SK-N-DZ (cell line): ENCODE measurements around the gene CARD10.
A peak's percentile ranks its signal among the peaks of the same experiment; 100 is the strongest.

Experiments used
- DNase-seq: peaks from one replicate; pipeline ENCODE4 v3.0.0-alpha.2; 2015; ENCODE audit warnings: low spot score

The CARD10 gene

DNA sequence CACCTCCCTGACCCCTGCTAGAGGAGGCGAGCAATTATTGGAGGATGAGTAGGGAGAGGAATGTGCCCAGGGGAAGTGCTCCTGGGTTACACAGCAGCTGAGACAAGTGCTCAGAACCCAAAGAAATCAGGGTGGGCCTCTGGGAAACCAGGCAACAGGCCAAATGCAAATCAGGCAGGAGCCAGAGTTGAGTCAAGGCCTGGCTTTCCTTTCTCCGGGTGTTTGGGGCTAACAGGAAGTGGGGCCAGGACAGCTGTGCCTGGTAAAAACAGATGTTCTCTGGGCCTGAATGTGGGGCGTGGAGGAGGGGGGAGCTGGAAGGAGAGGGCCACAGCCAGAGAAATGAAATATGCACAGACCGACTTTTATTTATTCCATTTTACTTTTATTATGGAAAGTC is 55.0 kb downstream of the CARD10 start:
- DNase-seq = no peak

DNA sequence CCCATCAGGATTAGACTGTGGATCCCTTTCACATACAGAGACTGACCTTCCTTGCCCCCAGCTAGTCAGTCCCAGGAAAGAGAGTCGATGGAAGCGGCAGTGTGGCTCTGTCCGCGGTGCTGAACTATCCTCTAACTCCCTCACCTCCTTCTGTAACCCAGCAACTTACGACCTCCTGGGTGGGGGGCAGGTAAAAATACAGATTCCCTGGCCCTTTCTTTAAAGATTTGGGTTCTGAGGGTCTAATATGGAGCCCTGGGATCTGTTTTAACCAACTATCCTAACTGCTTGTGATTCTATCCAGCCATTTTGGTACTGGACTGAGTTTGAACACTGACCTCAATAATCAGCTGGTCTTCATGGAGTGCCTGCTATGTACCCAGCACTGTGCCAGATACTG is 56.2 kb downstream of the CARD10 start:
- no peak for DNase-seq

DNA sequence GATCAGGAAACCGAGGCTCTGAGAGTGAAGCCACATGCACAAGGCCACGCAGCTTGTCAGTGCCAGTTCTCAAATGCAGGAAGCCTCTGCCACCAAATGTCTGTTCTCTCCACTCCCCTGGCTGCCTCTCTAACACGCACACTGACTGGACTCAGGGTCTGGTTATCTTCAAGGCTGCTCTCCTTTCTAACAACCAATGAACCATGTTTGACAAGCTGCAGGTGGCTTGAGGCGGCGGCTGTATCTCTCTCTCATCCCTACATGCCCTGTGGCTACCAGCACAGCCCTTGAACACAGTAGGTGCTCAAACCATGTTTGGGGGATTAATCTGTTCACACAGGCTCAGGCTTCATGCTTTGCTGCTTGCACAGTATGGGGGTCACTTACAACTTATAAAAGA is 56.8 kb downstream of the CARD10 start:
- DNase-seq = peak; percentile 77

DNA sequence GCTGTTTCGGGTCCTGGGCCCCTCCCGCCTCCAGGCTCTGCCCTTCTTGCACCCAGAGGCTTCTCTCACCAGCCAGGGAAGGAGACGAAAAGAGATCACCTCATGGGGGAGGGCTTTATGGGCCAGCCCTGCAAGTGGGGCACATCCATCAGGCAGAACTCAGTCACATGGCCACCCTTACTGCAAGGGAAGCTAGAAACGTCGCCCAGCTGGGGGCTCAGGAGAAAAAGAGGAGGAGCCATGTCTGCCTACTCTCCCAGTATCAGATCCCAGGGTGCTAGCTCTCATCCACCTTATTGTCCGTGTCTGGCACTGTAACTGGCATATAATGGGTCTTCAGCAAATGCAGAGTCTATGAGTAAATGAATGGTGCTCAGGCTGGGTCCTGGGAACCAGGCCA is 57.3 kb downstream of the CARD10 start:
- no peak for DNase-seq

DNA sequence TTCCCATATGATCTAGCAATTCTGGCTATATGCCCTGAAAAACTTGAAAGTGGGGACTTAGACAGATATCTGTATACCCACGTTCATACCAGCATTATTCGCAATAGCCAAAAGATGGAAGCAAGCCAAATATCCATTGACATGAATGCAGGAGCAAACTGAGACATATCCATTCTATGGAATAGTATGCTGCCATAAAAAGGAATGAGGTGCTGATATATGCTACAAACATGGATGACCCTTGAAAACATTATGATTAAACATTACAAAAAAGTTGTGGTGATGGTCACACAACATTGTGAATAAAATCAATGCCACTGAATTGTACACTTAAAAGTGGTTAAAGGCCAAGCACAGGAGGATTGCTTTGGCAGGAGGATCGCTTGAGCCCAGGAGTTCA is 58.5 kb downstream of the CARD10 start:
- DNase-seq = no peak

DNA sequence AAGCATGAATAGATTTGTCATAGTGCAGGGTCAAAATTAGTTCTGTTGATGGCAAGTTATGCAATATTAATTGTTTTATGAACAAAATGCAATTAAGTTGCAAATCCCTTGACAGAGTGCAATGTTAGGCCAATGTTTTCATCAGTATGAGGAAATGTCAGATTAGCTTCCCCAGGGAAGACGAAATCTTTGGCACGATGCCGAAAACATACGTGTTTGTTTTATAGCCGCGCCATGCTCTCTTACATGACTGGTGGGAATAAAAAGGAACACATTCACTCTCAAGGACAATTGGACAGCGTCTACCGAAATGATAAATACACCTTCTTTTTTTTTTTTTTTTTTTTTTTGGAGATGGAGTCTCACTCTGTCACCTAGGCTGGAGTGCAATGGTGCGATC is 60.0 kb downstream of the CARD10 start:
- DNase-seq = no peak

DNA sequence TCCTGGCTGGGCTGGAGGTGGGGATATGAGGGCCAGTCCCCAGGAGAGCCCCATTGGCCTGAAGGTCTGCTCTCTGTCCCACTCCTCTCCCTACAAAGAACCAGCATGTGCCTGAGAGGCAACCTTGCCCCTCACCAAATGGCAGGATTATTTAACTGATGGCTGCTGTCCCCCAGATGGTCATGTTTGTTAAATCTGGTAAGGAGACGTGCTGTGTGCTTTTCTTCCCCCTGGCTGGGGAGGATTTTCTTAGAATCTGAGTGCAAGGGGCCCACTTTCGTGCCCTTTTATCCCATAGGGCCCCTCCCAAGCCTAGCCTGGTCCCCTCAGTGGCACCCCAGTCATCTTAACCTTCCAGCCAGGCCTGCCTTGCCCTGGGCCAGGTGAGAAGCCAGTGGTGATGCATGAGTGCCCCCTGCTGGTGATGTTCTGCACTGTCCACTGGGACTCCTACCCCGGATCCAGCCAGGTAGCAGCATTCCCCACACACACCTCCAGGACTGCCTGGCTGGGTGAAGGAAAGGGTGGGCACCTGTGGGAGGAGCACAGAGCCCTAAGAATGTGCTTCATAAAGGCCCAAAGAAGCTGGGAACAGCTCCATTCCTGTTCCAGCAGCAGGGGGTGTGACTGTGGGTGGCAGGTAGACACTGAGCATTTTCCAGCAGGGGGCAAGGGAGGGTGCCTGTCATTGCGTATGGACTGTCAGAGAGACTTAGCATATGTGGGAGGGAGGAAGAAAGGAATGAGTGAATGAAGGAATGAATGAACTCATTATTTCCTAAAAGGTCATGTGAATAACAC is 61.9 kb downstream of the CARD10 start:
- DNase-seq = peak; percentile 35

DNA sequence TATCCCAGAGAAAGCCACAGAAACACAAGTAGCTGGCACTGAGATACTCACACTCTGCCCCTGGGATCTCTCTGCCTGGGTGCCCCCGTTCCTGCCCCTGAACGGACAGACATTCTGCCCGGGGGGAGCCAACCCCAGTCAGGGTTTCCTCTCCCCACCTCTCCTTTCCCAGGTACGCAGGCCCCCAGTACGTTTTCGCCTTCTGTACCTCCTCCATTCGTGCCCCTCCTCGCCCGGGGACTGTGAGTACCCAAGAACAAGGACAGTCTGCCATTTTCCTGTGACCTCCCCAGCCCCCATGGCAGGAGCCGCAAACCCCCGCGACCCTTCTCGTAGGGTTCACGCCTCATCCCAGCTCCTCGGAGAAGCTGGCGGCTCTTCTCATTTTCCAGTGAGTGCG is 62.9 kb downstream of the CARD10 start:
- DNase-seq = no peak

DNA sequence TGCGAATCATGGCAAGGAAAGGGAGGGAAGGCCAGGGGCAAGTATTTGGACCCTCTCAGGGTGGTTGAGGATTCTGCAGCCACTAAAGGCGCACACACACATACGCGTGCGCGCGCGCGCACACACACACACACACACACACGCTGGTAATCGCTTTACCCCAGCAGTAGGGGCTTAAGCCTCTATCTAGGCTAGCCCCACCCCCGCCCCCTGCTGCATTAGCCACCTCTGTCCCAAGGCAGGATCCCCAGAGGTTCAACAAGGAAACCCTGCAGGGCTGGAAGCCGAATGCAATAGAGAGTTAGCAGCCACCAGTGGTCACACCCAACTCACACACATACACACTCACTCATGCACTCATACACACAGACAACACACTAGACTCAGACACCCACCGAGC is 63.3 kb downstream of the CARD10 start:
- DNase-seq = no peak

DNA sequence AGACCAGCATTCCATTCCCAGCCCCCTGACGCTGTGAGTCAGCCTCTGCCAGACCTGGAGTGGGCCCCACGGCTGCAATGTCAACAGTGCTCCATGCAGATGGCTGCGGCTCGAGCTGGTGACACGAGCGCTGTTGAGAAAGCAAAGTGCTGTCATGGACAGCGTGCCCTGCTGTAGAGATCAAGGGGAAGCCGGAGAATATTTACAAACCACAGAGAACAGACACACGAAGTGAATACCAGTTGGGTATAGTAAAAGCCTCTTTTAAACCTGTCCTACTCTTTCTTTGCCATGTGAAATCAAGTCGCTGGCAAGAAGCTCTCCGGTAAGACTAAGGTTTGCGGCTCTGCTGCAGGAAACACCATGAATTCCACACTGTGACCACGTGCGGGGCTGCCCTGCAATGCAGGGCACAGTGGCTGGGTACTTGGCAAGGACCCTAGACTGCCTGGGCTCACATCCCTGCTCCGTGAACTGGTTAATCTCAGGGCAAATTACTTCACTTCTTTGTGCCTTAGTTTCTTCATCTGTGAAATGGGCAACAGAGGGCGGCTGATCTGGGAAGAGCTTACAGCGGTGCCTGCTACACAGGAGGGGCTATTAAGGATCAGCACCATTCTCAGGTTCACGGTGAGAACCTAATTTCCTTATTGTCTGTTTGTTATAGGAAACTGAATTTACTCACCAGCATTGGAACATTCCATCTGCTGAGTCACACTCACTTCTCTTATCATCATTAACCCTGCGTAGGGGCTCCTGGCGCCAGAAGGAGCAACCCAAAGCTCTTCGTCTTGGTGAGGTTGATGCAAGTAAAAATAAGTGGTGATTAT is 64.1 kb downstream of the CARD10 start:
- DNase-seq = no peak

DNA sequence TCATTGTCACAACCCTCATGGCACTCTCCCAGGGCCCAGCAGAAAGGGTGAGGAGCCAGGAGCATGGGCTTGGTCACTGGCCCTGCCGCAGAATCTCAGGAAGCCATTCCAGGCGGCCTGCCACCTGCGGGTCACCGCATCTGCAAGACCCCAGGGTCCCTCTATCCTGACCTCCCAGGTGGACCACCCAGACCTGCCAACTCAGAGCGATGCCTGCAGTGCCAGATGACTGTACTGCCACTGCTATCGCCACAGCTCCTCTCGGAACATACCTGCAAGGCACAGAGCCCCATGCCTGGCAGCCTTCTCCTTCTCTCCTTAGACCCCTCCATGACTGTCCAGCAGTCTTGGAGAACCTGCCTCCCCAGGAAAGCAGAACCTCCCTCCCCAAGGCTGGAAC is 65.5 kb downstream of the CARD10 start:
- DNase-seq = no peak

DNA sequence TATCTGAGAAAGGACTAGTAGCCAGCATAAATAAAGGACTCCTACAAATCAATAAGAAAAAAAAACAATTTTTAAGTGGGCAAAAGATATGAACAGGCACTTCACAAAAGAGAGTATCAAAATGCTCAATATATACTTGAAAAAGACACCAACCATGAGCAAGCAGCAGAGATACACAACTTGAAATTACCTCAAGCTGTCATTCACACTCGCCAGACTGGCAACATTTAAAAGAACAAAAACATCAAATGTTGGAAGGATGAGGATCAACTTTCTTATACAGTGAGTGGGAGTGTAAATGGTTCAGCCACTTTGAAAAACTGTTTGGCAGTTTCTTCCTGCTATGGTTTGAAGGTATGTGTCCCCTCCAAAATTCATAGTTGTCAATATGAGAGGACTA is 68.0 kb downstream of the CARD10 start:
- DNase-seq = no peak

DNA sequence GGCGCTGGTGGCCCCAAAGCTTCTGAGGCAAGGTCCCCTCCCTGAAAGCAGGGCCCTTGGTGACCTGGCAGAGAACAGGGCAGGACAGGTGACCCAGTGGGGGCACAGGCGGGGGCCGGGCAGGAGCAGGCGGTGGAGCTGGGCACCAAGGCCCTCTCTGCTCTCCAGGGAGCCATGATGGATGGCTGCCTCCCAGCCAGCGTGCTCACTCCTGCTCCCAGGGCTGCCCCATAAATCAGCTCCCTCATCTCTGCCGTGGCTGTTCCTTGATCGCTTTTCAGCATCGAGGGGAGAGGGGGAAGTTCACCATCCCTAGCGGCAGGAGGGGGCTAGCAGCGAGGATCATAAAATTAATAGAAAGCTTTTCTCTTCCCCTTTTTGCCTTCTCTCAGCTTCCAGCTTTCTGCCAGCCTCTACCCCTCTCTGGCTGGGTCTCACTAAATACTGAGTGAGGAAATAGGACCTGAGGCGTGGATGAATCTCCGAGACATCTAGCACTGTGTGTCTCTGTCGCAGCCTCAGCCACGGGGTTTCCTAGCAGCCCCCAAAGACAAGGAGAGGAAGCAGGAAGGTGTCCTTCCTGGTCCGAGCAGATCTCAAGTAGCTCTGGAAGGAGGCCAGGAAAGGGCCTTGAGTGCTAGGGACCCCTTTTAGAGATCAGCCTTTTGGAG is 69.7 kb downstream of the CARD10 start:
- DNase-seq = no peak

DNA sequence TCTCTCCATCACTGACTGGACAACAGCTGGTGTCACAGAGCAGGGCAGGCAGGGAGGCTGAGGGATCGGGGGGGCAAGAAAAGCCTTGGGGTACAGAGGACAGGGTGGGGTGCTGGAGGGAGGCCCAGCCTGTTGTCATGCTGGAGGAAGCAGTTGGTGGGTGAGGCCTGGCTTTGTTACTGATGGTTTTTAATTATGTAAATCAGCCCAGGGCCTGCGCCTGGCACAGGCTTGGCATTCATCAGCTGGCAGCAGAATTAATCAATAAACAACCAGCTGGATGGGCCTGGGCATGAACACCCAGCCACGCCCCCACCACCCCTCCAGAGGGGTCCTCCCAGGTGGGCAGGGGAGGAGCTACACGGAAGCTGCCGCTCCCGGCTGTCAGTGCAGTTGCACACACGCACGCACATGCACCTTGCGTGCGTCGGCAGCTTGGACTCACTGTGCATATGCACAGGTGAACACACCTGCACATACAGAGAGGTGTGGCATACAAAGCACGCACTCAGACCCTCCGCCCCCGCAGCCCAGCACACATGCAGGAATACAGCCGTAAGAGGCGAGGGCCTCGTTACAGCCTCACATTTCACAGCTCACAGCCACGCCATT is 70.6 kb downstream of the CARD10 start:
- no peak for DNase-seq

DNA sequence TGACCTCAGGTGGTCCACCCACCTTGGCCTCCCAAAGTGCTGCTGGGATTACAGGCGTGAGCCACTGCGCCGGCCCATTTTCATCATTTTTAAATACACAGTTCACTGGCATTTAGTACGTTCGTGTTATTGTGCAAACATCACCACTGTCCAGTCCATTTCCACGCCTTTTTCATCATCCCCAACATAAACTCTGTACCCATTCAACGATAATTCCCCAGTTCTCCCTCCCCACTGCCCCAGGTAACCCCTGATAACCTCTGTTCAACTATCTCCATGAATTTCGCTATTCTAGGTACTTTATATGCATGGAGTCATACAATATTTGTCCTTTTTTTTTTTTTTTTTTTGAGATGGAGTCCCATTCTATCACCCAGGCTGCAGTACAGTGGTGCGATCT is 73.7 kb downstream of the CARD10 start:
- no peak for DNase-seq

DNA sequence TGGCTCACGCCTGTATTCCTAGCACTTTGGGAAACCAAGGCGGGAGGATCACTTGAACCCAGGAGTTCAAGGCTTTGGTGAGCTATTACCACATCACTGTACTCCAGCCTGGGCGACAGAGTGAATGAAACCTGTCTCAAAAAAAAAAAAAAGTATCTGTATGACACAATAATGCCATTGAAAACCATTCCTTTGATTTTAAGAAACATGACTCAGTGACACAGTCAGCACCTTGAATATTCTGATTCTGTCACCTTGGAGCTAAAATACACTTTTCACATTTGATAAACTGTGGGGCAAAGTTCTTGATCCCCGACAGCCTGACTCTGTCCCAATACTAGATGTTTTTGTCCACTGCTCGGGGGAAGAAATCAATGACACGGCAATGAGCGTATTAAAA is 75.2 kb downstream of the CARD10 start:
- no peak for DNase-seq

DNA sequence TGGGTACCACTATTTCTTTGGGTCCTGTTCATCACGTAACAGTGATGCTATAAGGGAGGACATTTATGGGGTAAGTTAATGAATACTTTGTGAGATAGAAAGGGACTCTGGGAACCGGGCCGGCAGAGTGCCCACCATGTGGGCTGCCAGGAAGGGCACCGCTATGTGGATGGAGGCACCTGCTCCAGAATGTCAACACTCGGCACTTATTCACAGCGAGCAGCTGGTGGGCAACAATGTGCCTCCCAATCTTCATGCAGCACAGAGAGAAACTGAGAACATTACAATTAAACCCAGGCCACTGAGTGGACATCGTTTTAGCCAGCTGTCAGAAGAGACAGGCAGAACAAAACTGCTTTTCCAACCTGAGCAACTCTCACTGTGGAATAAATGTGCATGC is 76.1 kb downstream of the CARD10 start:
- no peak for DNase-seq

DNA sequence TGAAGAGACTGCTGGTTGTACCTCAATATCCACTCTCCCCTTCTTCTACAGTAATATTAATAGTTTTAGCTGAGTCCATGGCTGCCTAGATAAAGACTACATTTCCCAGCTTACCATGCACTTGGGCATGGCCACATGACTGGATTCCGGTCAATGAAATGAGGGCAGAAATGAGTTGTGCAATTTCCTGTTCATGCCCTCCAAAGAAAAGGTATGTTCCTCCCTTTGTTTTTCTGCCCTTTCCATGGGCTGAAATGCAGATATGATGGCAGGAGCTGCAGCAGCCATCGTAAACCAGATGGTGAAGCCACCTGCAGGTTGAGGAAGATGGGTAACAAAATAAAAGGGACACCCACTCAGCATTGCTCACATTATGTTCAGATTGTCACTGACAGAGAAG is 76.7 kb downstream of the CARD10 start:
- DNase-seq = no peak

DNA sequence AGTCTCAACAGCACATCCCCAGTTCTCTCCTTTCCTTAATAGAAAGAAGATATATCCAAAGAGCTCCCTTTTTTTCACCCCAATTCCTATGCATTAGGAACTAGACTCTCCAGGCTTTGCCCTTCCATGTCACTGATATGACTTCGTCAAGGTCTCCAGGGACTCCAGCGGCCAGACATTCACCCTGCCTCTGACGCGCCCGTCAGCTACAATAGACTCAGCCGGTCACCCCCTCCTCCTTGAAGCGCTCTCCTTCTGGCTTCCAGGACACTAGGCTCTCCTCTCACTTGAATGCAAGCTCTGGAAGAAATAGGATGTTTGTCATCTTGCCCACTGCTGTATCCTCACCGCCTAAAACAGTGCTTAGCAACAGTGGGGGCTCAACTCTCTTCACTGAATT is 77.1 kb downstream of the CARD10 start:
- DNase-seq = no peak

DNA sequence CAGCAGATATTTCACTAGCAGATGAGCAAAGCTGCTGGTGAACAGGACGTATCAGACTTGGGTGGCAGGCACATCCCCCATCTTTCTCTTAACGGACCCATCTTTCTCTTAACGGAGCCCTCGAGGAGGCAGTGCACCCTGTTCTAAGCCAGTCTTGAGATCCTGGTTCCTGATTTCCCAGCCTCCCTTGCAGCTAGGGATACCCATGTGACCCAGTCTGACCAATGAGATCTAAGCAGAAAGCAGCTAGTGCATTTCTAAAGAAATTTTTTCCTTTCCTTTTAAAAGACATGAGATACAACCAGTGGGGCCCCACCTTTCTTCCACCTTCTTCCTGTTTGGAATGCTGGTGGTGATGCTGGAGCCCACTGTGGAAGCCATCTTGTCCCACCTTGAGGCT is 78.3 kb downstream of the CARD10 start:
- DNase-seq = no peak
